Lower leg skin (tissue), 3 donors: Measurements from ENCODE around the gene CMSS1.

Experiments used
- CTCF ChIP-seq, 3 donors: fragments of 450-650 bp; IDR thresholded peaks; one replicate each; pipeline ENCODE4 v1.5.1; 2016; ENCODE audit warnings: antibody characterized with exemption in 3 of 3, mild to moderate bottlenecking in 3 of 3, moderate library complexity in 2 of 3
- POLR2A ChIP-seq, 2 donors: fragments of 450-650 bp; IDR thresholded peaks; one replicate each; pipeline ENCODE4 v1.6.1; 2016 to 2017; ENCODE audit warnings: antibody characterized with exemption in 2 of 2, mild to moderate bottlenecking in 1 of 2, moderate library complexity in 1 of 2

- TF ChIP-seq CTCF (IDR thresholded peaks at IDR 0.05) (no peak), POLR2A (IDR thresholded peaks at IDR 0.05) (no peak)
Observed at GRCh38 chr3:99871231-99872045, 53.8 kb downstream of the CMSS1 start.
